H7 (cell line): Measurements from ENCODE around the gene TMEM94. TPM values are rescaled to one million over a fixed set of nuclear protein-coding genes. Genes with fewer than 3 reads are reported as not detected.
"Not testable (repeated sequence)": the region's sequence is repeated elsewhere in the genome, so short reads cannot be mapped to it uniquely, and the experiment has no call there.

Experiments
- DNase-seq: peaks from one replicate; pipeline ENCODE4 v3.0.0; 2012
- H3K27me3 ChIP-seq: 2 replicates; pipeline ENCODE4 v1.6.0; 2011; ENCODE audit warnings: mild to moderate bottlenecking, low read length; ENCODE audit not compliant: control insufficient read depth, insufficient read depth
- H3K36me3 ChIP-seq: replicated peaks from 2 replicates; pipeline ENCODE4 v1.5.1; 2011; ENCODE audit warnings: low read length; ENCODE audit not compliant: control insufficient read depth, insufficient read depth
- H3K4me3 ChIP-seq: 2 replicates; pipeline ENCODE4 v1.5.1; 2011; ENCODE audit warnings: low read depth, mild to moderate bottlenecking, control low read depth, low read length, moderate library complexity; ENCODE audit not compliant: insufficient read depth
- total RNA-seq: library from RNA; depleted of rRNA; stranded (reverse); fragments of >200 nt; shearing (Covaris generic); gene quantifications from 2 replicates; pipeline ENCODE4 v1.2.3, GENCODE V29; 2014

Gene TMEM94
- total RNA-seq, 1 experiment from 2014 or later: 58.2 TPM

- H3K4me3 ChIP-seq: no peak overlapping the region
- H3K27me3 ChIP-seq: no peaks in the 10 kb centered on the region; the same call in 1 of the 2 replicates
Measured at GRCh38 chr17:75513641-75514000, 57.2 kb downstream of the TMEM94 start.

GRCh38 chr17:75514299-75514918 is 58.0 kb downstream of the TMEM94 start:
- no peak for DNase-seq

More at GRCh38 chr17:75513641-75514000, 57.2 kb downstream of the TMEM94 start:
- DNase-seq: no peak
- peaks cover 9% of the 10 kb centered on the region for H3K36me3 ChIP-seq

GRCh38 chr17:75514919-75515495 is 58.6 kb downstream of the TMEM94 start:
- peak; percentile 91 for DNase-seq
- Histone ChIP-seq H3K4me3 (peak overlapping the region; percentile 97), H3K27me3 (no peaks in the 10 kb centered on the region; the same call in 1 of the 2 replicates), H3K36me3 (peaks cover 7% of the 10 kb centered on the region)

More at GRCh38 chr17:75514299-75514918, 58.0 kb downstream of the TMEM94 start:
- no peaks in the 10 kb centered on the region; the same call in 1 of the 2 replicates for H3K27me3 ChIP-seq
- peak overlapping the region; percentile 97 for H3K4me3 ChIP-seq
- peaks cover 8% of the 10 kb centered on the region for H3K36me3 ChIP-seq

- no peaks in the 10 kb centered on the region; the same call in 1 of the 2 replicates for H3K27me3 ChIP-seq
- peak within 1 kb of the TSS; percentile 97 for H3K4me3 ChIP-seq
- H3K36me3 ChIP-seq: peaks cover 7% of the 10 kb centered on the region
- DNase-seq: peak; percentile 100
Measured at GRCh38 chr17:75515496-75516254, 59.2 kb downstream of the TMEM94 start, which contains the start of gene CASKIN2. CASKIN2 (minus strand) TSS chr17:75515537; CDS start chr17:75513804, 1,733 bp downstream.

GRCh38 chr17:75516255-75516618 is 59.8 kb downstream of the TMEM94 start, which contains the start of gene TSEN54:
TSEN54 (plus strand) TSS chr17:75516528; CDS start chr17:75516561, 33 bp downstream.
- Histone ChIP-seq H3K27me3 (no peaks in the 10 kb centered on the region; the same call in 1 of the 2 replicates), H3K36me3 (peaks cover 7% of the 10 kb centered on the region), H3K4me3 (peak within 1 kb of the TSS; percentile 97)
- DNase-seq: peak; percentile 99

GRCh38 chr17:75516619-75517296 is 60.3 kb downstream of the TMEM94 start:
- Histone ChIP-seq H3K36me3 (peaks cover 9% of the 10 kb centered on the region), H3K27me3 (no peaks in the 10 kb centered on the region; the same call in 1 of the 2 replicates), H3K4me3 (peak overlapping the region; percentile 82)
- DNase-seq: no peak

GRCh38 chr17:75517297-75517865 is 60.9 kb downstream of the TMEM94 start:
- Histone ChIP-seq H3K27me3 (no peaks in the 10 kb centered on the region; the same call in 1 of the 2 replicates), H3K36me3 (peaks cover 11% of the 10 kb centered on the region), H3K4me3 (peak overlapping the region; percentile 82)
- peak; percentile 80 for DNase-seq

GRCh38 chr17:75518201-75518600 is 61.8 kb downstream of the TMEM94 start:
- H3K27me3 ChIP-seq: no peaks in the 10 kb centered on the region; the same call in 1 of the 2 replicates
- H3K4me3 ChIP-seq: no peak overlapping the region
- no peak for DNase-seq
- peaks cover 10% of the 10 kb centered on the region for H3K36me3 ChIP-seq

GRCh38 chr17:75518983-75519537 is 62.6 kb downstream of the TMEM94 start:
- no peaks in the 10 kb centered on the region; the same call in 1 of the 2 replicates for H3K27me3 ChIP-seq
- H3K36me3 ChIP-seq: peaks cover 13% of the 10 kb centered on the region
- DNase-seq: no peak
- no peak overlapping the region for H3K4me3 ChIP-seq

- not testable (repeated sequence) for H3K4me3 ChIP-seq, H3K27me3 ChIP-seq, DNase-seq
- peaks cover 14% of the 10 kb centered on the region for H3K36me3 ChIP-seq
Measured at GRCh38 chr17:75520413-75520812, 64.0 kb downstream of the TMEM94 start.

- Histone ChIP-seq H3K27me3 (peaks cover 5% of the 10 kb centered on the region; the same call in 1 of the 2 replicates), H3K4me3 (no peak overlapping the region), H3K36me3 (peaks cover 14% of the 10 kb centered on the region)
- no peak for DNase-seq
Measured at GRCh38 chr17:75521290-75521689, 64.9 kb downstream of the TMEM94 start.

GRCh38 chr17:75521951-75522727 is 65.7 kb downstream of the TMEM94 start:
- no peak for DNase-seq
- Histone ChIP-seq H3K4me3 (no peak overlapping the region), H3K36me3 (peaks cover 14% of the 10 kb centered on the region), H3K27me3 (peaks cover 7% of the 10 kb centered on the region; the same call in 1 of the 2 replicates)

GRCh38 chr17:75523647-75524046 is 67.2 kb downstream of the TMEM94 start:
- Histone ChIP-seq H3K36me3 (peaks cover 12% of the 10 kb centered on the region), H3K4me3 (no peak overlapping the region), H3K27me3 (peaks cover 7% of the 10 kb centered on the region; the same call in 1 of the 2 replicates)
- no peak for DNase-seq
